ENCODE data around the gene NT5C3A. TPM values are rescaled to one million over a fixed set of nuclear protein-coding genes. Genes with fewer than 3 reads are reported as not detected.

The NT5C3A gene
- total and polyA plus RNA-seq, 3 donors from 2014 or later, result 18.9 to 23.8 (median 19.5) TPM

DNA sequence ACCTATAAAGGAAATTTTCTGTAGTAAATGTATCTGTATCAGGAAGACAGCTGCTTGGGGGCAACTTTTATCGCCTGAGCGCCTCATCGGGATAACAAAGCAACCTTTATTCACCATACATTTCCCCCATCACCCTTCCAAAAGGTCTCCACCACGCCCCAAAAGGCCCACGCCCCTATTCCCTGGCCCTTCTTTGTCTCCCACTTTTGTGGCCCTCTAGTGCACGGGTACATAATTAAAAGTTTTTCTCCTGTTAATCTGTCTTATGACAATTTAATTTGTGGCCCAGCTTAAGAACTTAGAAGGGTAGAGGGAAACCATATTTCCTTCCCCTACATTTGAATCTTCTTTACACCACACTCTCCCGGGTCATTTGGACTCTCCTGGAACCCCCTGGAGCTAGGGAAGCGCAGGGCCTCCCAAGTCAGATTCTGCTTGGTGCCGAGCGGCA, 46.0 kb upstream of the NT5C3A start:
- Histone ChIP-seq H3K27me3 (no peaks in the 10 kb centered on the region), H3K36me3 (ENCODE audit: low read depth, missing control alignments) (no peaks in the 10 kb centered on the region), H3K27ac (peak overlapping the region; percentile 79 to 89), H3K4me3 (peak overlapping the region; percentile 88 to 97), H3K9me3 (no peaks in the 10 kb centered on the region), H3K4me1 (peaks cover 14% of the 10 kb centered on the region)
- WGBS, 2 donors, result 0 to 1% methylated on average over 10 of the region's 10 CpGs
- DNase-seq, result peak; percentile 28
- TF ChIP-seq CTCF (IDR thresholded peaks at IDR 0.05) (no peak), POLR2A (IDR thresholded peaks at IDR 0.05) (no peak)
- intact Hi-C loops (cut with DNase I; ENCODE audit: low total_unique reads), result no loop called here

- Histone ChIP-seq H3K27ac (no peak overlapping the region), H3K4me3 (no peak overlapping the region), H3K4me1 (peaks cover 14% of the 10 kb centered on the region), H3K36me3 (ENCODE audit: low read depth, missing control alignments) (no peaks in the 10 kb centered on the region), H3K27me3 (no peaks in the 10 kb centered on the region), H3K9me3 (no peaks in the 10 kb centered on the region)
- intact Hi-C loops (cut with DNase I; ENCODE audit: low total_unique reads), result no loop called here
- 33 to 44% methylated on average over 7 of the region's 7 CpGs for WGBS, 2 donors
- TF ChIP-seq CTCF (IDR thresholded peaks at IDR 0.05), result peak; percentile 10 to 29 (median 17)
- no peak for TF ChIP-seq POLR2A (IDR thresholded peaks at IDR 0.05)
- peak; percentile 54 for DNase-seq
Observed at GRCh38 chr7:33107136-33108066, 44.8 kb upstream of the NT5C3A start.

DNA sequence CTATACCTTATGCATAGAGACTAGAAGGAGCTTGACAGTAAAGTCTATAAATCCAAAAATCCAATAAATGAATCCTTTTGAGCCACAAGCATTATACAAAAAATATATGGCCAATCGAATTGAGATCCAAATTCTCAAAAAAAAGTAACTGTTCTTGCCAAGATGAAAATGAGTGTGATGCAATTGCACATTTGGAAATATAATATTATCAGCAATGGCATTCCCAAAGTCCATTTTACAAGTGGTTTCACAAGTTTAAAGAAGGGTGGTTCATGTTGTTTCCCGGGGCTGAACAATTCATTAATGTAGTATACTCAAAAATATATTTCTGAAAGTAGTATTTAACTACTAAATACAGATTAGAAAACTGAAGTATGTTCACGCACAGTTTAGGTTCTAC, 39.3 kb upstream of the NT5C3A start:
- peaks cover under 1% of the 10 kb centered on the region for H3K4me1 ChIP-seq
- H3K36me3 ChIP-seq (ENCODE audit: low read depth, missing control alignments), result no peaks in the 10 kb centered on the region
- no peak overlapping the region for H3K27ac ChIP-seq
- no peaks in the 10 kb centered on the region for H3K9me3 ChIP-seq
- WGBS, 2 donors, result 89 to 98% methylated on average over 3 of the region's 3 CpGs
- no peaks in the 10 kb centered on the region for H3K27me3 ChIP-seq
- no peak for DNase-seq
- intact Hi-C loops (cut with DNase I; ENCODE audit: low total_unique reads), result no loop called here
- H3K4me3 ChIP-seq, result no peak overlapping the region
- TF ChIP-seq CTCF (IDR thresholded peaks at IDR 0.05) (no peak), POLR2A (IDR thresholded peaks at IDR 0.05) (no peak)

DNA sequence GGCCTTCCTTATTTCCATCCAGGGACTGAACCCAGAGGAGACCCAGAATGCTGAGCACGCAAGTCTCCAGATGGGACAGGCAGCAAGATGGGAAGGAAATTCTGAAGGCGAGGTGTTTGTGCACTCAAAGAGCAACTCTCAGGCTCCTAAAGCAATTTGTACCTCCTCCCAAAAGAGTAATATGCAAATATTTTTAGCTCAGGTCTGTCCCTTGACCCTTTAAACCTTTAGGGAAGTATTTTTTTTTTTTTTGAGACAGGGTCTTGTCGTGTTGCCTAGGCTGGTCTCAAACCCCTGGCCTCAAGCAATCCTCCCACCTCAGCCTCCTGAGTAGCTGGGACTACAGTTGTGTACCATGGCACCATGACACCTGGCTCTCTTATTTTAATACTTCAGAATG, 38.2 kb upstream of the NT5C3A start:
- DNase-seq, result no peak
- H3K36me3 ChIP-seq (ENCODE audit: low read depth, missing control alignments), result no peaks in the 10 kb centered on the region
- no peak overlapping the region for H3K4me3 ChIP-seq
- TF ChIP-seq CTCF (IDR thresholded peaks at IDR 0.05), result no peak
- no peaks in the 10 kb centered on the region for H3K9me3 ChIP-seq
- H3K27ac ChIP-seq, result no peak overlapping the region
- H3K4me1 ChIP-seq, result no peaks in the 10 kb centered on the region
- intact Hi-C loops (cut with DNase I; ENCODE audit: low total_unique reads), result no loop called here
- 79 to 83% methylated on average over 3 of the region's 3 CpGs for WGBS, 2 donors
- no peaks in the 10 kb centered on the region for H3K27me3 ChIP-seq

Data from testis (tissue), 3 donors.